ENCODE data around the gene DUSP28. TPM values are rescaled to one million over a fixed set of nuclear protein-coding genes. Genes with fewer than 3 reads are reported as not detected.
A peak's percentile ranks its signal among the peaks of the same experiment; 100 is the strongest.

DUSP28 gene
- total RNA-seq, 1 experiment from 2014 or later = 2.2 TPM

DNA sequence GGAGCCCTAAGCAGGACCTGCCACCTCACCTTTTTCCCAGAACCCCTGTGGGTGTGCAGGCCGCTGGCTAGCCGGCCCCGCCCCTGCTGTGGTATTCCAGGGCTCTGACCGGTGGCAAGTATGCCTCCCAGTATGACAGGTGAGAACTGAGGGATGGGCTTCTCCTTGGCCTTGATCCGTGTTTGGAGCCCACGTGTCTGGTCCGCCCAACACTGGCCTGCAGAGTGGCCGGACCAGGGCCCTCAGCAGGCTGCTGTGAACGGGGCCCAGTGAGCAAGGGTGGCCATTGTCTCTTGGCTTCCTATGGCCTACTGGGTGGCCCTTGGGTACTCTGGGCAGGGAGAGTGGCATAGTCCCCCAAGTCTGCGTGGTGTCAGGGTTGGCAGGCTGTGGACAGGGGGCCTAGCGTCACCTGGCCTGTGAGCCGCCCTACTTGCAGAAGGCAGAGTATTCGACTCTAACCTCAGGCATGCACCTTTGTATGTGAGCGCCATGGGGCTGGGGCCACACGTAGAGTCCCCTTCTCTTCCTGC is 9.9 kb downstream of the DUSP28 start:
- no peaks in the 10 kb centered on the region for H3K27me3 Mint-ChIP-seq (ENCODE audit: insufficient read depth, unreplicated experiment)
- no peaks in the 10 kb centered on the region for H3K9me3 Mint-ChIP-seq (ENCODE audit: unreplicated experiment)
- Histone ChIP-seq H3K4me1 (peaks cover 24% of the 10 kb centered on the region), H3K27me3 (replicated peaks; ENCODE audit: control insufficient read depth, insufficient read depth, low read length) (no peaks in the 10 kb centered on the region), H3K4me3 (ENCODE audit: low read depth, low read length) (no peak overlapping the region), H3K9me3 (no peaks in the 10 kb centered on the region), H3K36me3 (ENCODE audit: control insufficient read depth, insufficient read depth, low read length) (no peaks in the 10 kb centered on the region)
- CTCF ChIA-PET = no interaction called here
- TF ChIP-seq, protein P1, sequence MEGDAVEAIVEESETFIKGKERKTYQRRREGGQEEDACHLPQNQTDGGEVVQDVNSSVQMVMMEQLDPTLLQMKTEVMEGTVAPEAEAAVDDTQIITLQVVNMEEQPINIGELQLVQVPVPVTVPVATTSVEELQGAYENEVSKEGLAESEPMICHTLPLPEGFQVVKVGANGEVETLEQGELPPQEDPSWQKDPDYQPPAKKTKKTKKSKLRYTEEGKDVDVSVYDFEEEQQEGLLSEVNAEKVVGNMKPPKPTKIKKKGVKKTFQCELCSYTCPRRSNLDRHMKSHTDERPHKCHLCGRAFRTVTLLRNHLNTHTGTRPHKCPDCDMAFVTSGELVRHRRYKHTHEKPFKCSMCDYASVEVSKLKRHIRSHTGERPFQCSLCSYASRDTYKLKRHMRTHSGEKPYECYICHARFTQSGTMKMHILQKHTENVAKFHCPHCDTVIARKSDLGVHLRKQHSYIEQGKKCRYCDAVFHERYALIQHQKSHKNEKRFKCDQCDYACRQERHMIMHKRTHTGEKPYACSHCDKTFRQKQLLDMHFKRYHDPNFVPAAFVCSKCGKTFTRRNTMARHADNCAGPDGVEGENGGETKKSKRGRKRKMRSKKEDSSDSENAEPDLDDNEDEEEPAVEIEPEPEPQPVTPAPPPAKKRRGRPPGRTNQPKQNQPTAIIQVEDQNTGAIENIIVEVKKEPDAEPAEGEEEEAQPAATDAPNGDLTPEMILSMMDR (IDR thresholded peaks at IDR 0.05; ENCODE audit: insufficient read depth in 1 of 2, low read depth in 1 of 2, low read length in 1 of 2, severe bottlenecking in 1 of 2, unreplicated experiment in 1 of 2) = no peak
- H3K4me3 Mint-ChIP-seq (ENCODE audit: unreplicated experiment) = no peak overlapping the region
- intact Hi-C loops (cut with micrococcal nuclease; ENCODE audit: unreplicated experiment) = no loop called here
- H3K36me3 Mint-ChIP-seq (ENCODE audit: insufficient read depth, unreplicated experiment) = peaks cover 5% of the 10 kb centered on the region
- no peak overlapping the region for H3K27ac Mint-ChIP-seq (ENCODE audit: unreplicated experiment)
- peaks cover 7% of the 10 kb centered on the region for H3K4me1 Mint-ChIP-seq (ENCODE audit: low read depth, unreplicated experiment)
- POLR2A ChIA-PET = no interaction called here
- peak in 1 of 2 experiments; percentile 36 for DNase-seq
- BruUV-seq (replicated peaks) = no TSS peak

DNA sequence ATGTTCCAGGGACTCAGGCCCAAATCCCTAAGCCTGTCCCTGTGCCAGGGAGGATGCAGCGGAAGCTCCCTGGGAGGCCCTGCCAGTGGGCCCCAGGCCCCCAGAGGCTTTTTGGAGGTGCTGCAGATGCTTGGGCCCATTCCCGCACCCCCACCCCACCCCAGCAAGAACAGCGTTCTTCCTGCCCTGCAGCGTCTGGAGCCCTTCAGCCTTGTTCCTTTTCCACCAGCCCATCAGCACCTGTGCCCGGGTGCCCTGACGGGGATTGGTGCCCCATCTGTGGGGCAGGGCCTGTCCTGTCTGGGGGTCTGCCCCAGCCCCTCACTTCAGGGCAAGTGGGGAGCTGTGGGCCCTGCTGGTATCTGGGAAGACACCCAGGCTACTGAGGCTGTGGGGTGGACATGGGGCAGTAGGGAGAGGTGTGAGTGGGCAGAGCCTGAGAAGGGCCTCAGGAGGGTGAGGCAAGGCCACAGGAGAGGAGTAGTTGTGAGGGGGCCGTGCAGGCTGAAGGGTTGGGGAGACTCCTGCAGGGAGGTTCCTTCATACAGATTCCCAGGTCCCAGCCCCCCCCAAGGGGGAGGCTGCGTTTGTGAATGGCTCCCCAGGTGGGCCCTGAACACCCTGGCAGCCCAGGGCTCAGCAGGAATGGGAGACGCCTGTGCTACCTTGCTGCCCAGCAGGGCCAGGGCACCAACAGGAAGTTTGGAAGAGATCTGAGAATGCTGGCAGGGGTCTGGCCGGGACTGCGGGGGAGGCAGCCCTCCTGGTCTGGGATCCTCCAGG is 10.6 kb downstream of the DUSP28 start:
- Histone ChIP-seq H3K36me3 (ENCODE audit: control insufficient read depth, insufficient read depth, low read length) (no peaks in the 10 kb centered on the region), H3K27me3 (replicated peaks; ENCODE audit: control insufficient read depth, insufficient read depth, low read length) (no peaks in the 10 kb centered on the region), H3K9me3 (no peaks in the 10 kb centered on the region), H3K4me1 (peaks cover 17% of the 10 kb centered on the region), H3K4me3 (ENCODE audit: low read depth, low read length) (no peak overlapping the region)
- Mint-ChIP-seq H3K4me3 (ENCODE audit: unreplicated experiment) (no peak overlapping the region), H3K27ac (ENCODE audit: unreplicated experiment) (no peak overlapping the region), H3K9me3 (ENCODE audit: unreplicated experiment) (no peaks in the 10 kb centered on the region), H3K4me1 (ENCODE audit: low read depth, unreplicated experiment) (peaks cover under 1% of the 10 kb centered on the region), H3K36me3 (ENCODE audit: insufficient read depth, unreplicated experiment) (peaks cover 6% of the 10 kb centered on the region), H3K27me3 (ENCODE audit: insufficient read depth, unreplicated experiment) (no peaks in the 10 kb centered on the region)
- DNase-seq = peak in 1 of 2 experiments; percentile 16
- TF ChIP-seq, protein P1 (IDR thresholded peaks at IDR 0.05; ENCODE audit: insufficient read depth in 1 of 2, low read depth in 1 of 2, low read length in 1 of 2, severe bottlenecking in 1 of 2, unreplicated experiment in 1 of 2) = no peak
- intact Hi-C loops (cut with micrococcal nuclease; ENCODE audit: unreplicated experiment) = no loop called here
- no TSS peak for BruUV-seq (replicated peaks)
- POLR2A ChIA-PET = no interaction called here
- CTCF ChIA-PET = no interaction called here

DNA sequence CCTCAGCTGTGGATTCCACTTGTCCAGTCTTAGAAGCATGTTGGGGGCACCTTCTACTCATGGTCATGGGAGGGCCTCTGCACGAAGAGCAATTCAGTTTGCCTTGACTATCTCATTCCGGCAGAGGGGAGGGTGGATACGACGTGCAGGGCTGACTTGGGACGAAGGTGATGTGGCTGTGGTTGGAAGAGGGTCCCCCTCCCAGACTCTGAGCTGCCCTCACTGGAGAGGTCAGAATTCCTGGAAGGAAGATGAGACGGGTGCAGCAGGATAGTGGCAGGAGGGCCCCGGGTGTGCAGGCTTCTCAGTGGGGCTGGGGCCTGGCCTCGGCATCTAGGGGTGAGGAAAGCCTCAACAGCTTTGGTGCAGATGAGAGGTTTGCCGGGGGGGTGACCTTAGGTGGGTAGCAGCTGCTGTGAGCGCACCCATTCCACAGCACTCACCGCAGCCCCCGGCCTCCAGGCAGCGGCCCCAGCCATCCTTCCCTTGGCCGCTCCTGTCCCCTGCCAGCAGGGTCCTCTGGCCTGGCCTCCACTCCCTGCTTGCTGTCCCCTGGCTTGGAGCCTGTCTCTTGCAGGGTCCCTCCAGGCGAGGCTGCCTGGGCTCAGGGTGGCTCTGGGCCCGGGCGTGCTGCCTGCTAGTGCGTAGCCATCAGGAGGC is 11.3 kb downstream of the DUSP28 start:
- Histone ChIP-seq H3K36me3 (ENCODE audit: control insufficient read depth, insufficient read depth, low read length) (no peaks in the 10 kb centered on the region), H3K9me3 (no peaks in the 10 kb centered on the region), H3K4me3 (ENCODE audit: low read depth, low read length) (no peak overlapping the region), H3K4me1 (peaks cover 12% of the 10 kb centered on the region), H3K27me3 (replicated peaks; ENCODE audit: control insufficient read depth, insufficient read depth, low read length) (no peaks in the 10 kb centered on the region)
- peak in 1 of 2 experiments; percentile 19 for DNase-seq
- no peak overlapping the region for H3K27ac Mint-ChIP-seq (ENCODE audit: unreplicated experiment)
- no peaks in the 10 kb centered on the region for H3K4me1 Mint-ChIP-seq (ENCODE audit: low read depth, unreplicated experiment)
- ChIA-PET CTCF (no interaction called here), POLR2A (no interaction called here)
- BruUV-seq (replicated peaks) = no TSS peak
- H3K4me3 Mint-ChIP-seq (ENCODE audit: unreplicated experiment) = no peak overlapping the region
- TF ChIP-seq, protein P1 (IDR thresholded peaks at IDR 0.05; ENCODE audit: insufficient read depth in 1 of 2, low read depth in 1 of 2, low read length in 1 of 2, severe bottlenecking in 1 of 2, unreplicated experiment in 1 of 2) = no peak
- H3K9me3 Mint-ChIP-seq (ENCODE audit: unreplicated experiment) = no peaks in the 10 kb centered on the region
- intact Hi-C loops (cut with micrococcal nuclease; ENCODE audit: unreplicated experiment) = no loop called here
- H3K36me3 Mint-ChIP-seq (ENCODE audit: insufficient read depth, unreplicated experiment) = peaks cover 6% of the 10 kb centered on the region
- H3K27me3 Mint-ChIP-seq (ENCODE audit: insufficient read depth, unreplicated experiment) = no peaks in the 10 kb centered on the region
